SK-N-SH treated with all-trans-retinoic acid at 6 μM for 48 hours (cell line): ENCODE measurements around the gene ZNF80.

Experiments used
- ATAC-seq: fragments of 200-7000 bp; cut with Tn5 transposase; 3 replicates; pipeline ENCODE4 v1.9.1; 2020; ENCODE audit warnings: mild to moderate bottlenecking, moderate library complexity
- ARNTL ChIP-seq: fragments of 450-650 bp; formaldehyde crosslinking; IDR thresholded peaks from 2 replicates; pipeline ENCODE4 v1.5.0; 2020; ENCODE audit warnings: low read depth, mild to moderate bottlenecking, moderate library complexity, borderline replicate concordance
- BACH2 ChIP-seq: fragments of 250-450 bp; sonication (Bioruptor Pico); IDR thresholded peaks from 2 replicates; pipeline ENCODE4 v1.9.0; 2021; ENCODE audit warnings: mild to moderate bottlenecking, borderline replicate concordance
- CSRNP3 ChIP-seq: fragments of 250-450 bp; sonication (Bioruptor Pico); IDR thresholded peaks from 2 replicates; pipeline ENCODE4 v1.5.1; 2021; ENCODE audit warnings: mild to moderate bottlenecking, moderate library complexity
- ESRRG ChIP-seq: fragments of 250-450 bp; sonication (Bioruptor Pico); IDR thresholded peaks from 2 replicates; pipeline ENCODE4 v1.6.1; 2021; ENCODE audit warnings: mild to moderate bottlenecking
- GLIS3 ChIP-seq: fragments of 250-450 bp; sonication (Bioruptor Pico); IDR thresholded peaks from 2 replicates; pipeline ENCODE4 v1.5.0; 2020; ENCODE audit warnings: mild to moderate bottlenecking, moderate library complexity
- ISL1 ChIP-seq: fragments of 250-450 bp; sonication (Bioruptor Pico); IDR thresholded peaks from 2 replicates; pipeline ENCODE4 v2.1.2; 2022; ENCODE audit warnings: mild to moderate bottlenecking, moderate library complexity
- OSR1 ChIP-seq: fragments of 250-450 bp; sonication (Bioruptor Pico); IDR thresholded peaks from 2 replicates; pipeline ENCODE4 v1.8.0; 2022; ENCODE audit warnings: moderate library complexity, mild to moderate bottlenecking, inconsistent platforms
- PATZ1 ChIP-seq: fragments of 250-450 bp; sonication (Bioruptor Pico); IDR thresholded peaks from 2 replicates; pipeline ENCODE4 v1.8.0; 2020; ENCODE audit warnings: mild to moderate bottlenecking, moderate library complexity, borderline replicate concordance
- PPARA ChIP-seq: fragments of 250-450 bp; sonication (Bioruptor Pico); IDR thresholded peaks from 2 replicates; pipeline ENCODE4 v1.5.0; 2020; ENCODE audit warnings: mild to moderate bottlenecking, borderline replicate concordance
- SNAI2 ChIP-seq: fragments of 250-450 bp; sonication (Bioruptor Pico); IDR thresholded peaks from 2 replicates; pipeline ENCODE4 v1.5.0; 2020; ENCODE audit warnings: mild to moderate bottlenecking, moderate library complexity
- TCF4 ChIP-seq: fragments of 250-450 bp; sonication (Bioruptor Pico); IDR thresholded peaks from 2 replicates; pipeline ENCODE4 v1.8.0; 2021; ENCODE audit warnings: mild to moderate bottlenecking, moderate library complexity, borderline replicate concordance
- TOX ChIP-seq: fragments of 250-450 bp; sonication (Bioruptor Pico); IDR thresholded peaks from 2 replicates; pipeline ENCODE4 v1.8.0; 2021; ENCODE audit warnings: mild to moderate bottlenecking, moderate library complexity, borderline replicate concordance
- ZC3H10 ChIP-seq: fragments of 250-450 bp; sonication (Bioruptor Pico); IDR thresholded peaks from 2 replicates; pipeline ENCODE4 v1.5.1; 2021; ENCODE audit warnings: mild to moderate bottlenecking, moderate library complexity
- ZFP30 ChIP-seq: fragments of 450-650 bp; formaldehyde crosslinking; IDR thresholded peaks from 2 replicates; pipeline ENCODE4 v1.5.0; 2022; ENCODE audit warnings: mild to moderate bottlenecking, moderate library complexity
- ZNF565 ChIP-seq: fragments of 450-650 bp; formaldehyde crosslinking; conservative IDR thresholded peaks from 2 replicates; pipeline ENCODE4 v1.5.0; 2020; ENCODE audit warnings: low read depth, mild to moderate bottlenecking, moderate library complexity
- ZNF70 ChIP-seq: fragments of 450-650 bp; formaldehyde crosslinking; IDR thresholded peaks from 2 replicates; pipeline ENCODE4 v1.5.0; 2020; ENCODE audit warnings: mild to moderate bottlenecking, moderate library complexity
- ZNF8 ChIP-seq: fragments of 450-650 bp; formaldehyde crosslinking; IDR thresholded peaks from 2 replicates; pipeline ENCODE4 v1.5.0; 2020; ENCODE audit warnings: mild to moderate bottlenecking, moderate library complexity
- TF ChIP-seq, protein P1 (sequence below): fragments of 250-450 bp; sonication (Bioruptor Pico); IDR thresholded peaks from 2 replicates; pipeline ENCODE4 v1.5.0; 2020; ENCODE audit warnings: mild to moderate bottlenecking, moderate library complexity
- TF ChIP-seq, protein P2 (sequence below): fragments of 250-450 bp; sonication (Bioruptor Pico); IDR thresholded peaks from 2 replicates; pipeline ENCODE4 v1.5.1; 2020; ENCODE audit warnings: low read depth, mild to moderate bottlenecking, moderate library complexity

ZNF80 gene

GRCh38 chr3:114214542-114215341 is 22.6 kb downstream of the ZNF80 start:
- ATAC-seq: no peak
- TF ChIP-seq ESRRG (CRISPR knock-in tag) (no peak), OSR1 (CRISPR knock-in tag) (no peak), TCF4 (CRISPR knock-in tag) (no peak), ZNF70 (no peak), PPARA (no peak), ZFP30 (CRISPR knock-in tag) (no peak), PATZ1 (CRISPR knock-in tag) (no peak), GLIS3 (CRISPR knock-in tag) (no peak), ZNF565 (CRISPR knock-in tag) (no peak), ZNF8 (no peak), ZC3H10 (CRISPR knock-in tag) (no peak), BACH2 (CRISPR knock-in tag) (no peak)
- TF ChIP-seq, protein P1, sequence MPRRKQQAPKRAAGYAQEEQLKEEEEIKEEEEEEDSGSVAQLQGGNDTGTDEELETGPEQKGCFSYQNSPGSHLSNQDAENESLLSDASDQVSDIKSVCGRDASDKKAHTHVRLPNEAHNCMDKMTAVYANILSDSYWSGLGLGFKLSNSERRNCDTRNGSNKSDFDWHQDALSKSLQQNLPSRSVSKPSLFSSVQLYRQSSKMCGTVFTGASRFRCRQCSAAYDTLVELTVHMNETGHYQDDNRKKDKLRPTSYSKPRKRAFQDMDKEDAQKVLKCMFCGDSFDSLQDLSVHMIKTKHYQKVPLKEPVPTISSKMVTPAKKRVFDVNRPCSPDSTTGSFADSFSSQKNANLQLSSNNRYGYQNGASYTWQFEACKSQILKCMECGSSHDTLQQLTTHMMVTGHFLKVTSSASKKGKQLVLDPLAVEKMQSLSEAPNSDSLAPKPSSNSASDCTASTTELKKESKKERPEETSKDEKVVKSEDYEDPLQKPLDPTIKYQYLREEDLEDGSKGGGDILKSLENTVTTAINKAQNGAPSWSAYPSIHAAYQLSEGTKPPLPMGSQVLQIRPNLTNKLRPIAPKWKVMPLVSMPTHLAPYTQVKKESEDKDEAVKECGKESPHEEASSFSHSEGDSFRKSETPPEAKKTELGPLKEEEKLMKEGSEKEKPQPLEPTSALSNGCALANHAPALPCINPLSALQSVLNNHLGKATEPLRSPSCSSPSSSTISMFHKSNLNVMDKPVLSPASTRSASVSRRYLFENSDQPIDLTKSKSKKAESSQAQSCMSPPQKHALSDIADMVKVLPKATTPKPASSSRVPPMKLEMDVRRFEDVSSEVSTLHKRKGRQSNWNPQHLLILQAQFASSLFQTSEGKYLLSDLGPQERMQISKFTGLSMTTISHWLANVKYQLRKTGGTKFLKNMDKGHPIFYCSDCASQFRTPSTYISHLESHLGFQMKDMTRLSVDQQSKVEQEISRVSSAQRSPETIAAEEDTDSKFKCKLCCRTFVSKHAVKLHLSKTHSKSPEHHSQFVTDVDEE (CRISPR knock-in tag): no peak
- TF ChIP-seq, protein P2, sequence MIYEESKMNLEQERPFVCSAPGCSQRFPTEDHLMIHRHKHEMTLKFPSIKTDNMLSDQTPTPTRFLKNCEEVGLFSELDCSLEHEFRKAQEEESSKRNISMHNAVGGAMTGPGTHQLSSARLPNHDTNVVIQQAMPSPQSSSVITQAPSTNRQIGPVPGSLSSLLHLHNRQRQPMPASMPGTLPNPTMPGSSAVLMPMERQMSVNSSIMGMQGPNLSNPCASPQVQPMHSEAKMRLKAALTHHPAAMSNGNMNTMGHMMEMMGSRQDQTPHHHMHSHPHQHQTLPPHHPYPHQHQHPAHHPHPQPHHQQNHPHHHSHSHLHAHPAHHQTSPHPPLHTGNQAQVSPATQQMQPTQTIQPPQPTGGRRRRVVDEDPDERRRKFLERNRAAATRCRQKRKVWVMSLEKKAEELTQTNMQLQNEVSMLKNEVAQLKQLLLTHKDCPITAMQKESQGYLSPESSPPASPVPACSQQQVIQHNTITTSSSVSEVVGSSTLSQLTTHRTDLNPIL (CRISPR knock-in tag): no peak
- TF ChIP-seq, all 23 proteins: peak for 0

GRCh38 chr3:114213627-114214541 is 23.5 kb downstream of the ZNF80 start:
- TF ChIP-seq SNAI2 (CRISPR knock-in tag) (no peak), ZNF70 (no peak), TOX (CRISPR knock-in tag) (no peak), GLIS3 (CRISPR knock-in tag) (no peak), ISL1 (CRISPR knock-in tag) (no peak)
- peak; percentile 82 for ATAC-seq

DNA sequence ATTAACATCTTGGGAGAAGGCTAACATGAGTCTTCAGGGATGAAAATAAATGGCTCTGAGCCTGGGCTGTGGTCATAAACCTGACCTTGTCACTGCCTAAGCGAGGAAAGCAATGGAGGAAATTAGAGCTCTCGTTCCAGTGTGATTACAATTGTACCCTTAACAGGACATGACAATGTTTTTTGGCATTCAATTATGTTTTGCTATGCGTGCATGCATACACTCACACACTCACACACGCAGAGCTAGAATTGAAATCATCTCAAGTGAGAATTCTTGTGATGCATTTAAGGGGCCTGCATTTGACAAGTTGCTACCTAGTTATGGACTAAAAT is 24.1 kb downstream of the ZNF80 start:
- no peak for ATAC-seq
- TF ChIP-seq ARNTL (CRISPR knock-in tag) (no peak), ZNF565 (CRISPR knock-in tag) (no peak), SNAI2 (CRISPR knock-in tag) (no peak), PATZ1 (CRISPR knock-in tag) (no peak), CSRNP3 (no peak), ZNF8 (no peak), ZFP30 (CRISPR knock-in tag) (no peak), BACH2 (CRISPR knock-in tag) (no peak), ESRRG (CRISPR knock-in tag) (no peak)
- TF ChIP-seq, protein P2 (CRISPR knock-in tag): no peak
- TF ChIP-seq, protein P1 (CRISPR knock-in tag): no peak
